Measurements from ENCODE around the gene ACBD5.
"Not testable (repeated sequence)": the region's sequence is repeated elsewhere in the genome, so short reads cannot be mapped to it uniquely, and the experiment has no call there.

Gene ACBD5

DNA sequence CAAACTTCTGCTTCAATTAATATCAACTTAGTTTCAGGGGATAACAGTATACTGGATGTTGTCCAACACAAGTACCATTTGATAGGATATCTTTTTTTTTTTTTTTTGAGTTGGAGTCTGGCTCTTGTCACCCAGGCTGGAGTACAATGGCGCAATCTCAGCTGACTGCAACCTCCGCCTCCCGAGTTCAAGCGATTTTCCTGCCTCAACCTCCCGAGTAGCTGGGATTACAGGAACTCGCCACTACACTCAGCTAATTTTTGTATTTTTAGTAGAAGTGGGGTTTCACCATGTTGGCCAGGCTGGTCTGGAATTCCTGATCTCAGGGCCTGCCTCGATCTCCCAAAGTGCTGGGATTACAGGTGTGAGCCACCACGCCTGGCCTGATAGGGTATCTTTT, 3.1 kb downstream of the ACBD5 start:
- not testable (repeated sequence) for DNase-seq

DNA sequence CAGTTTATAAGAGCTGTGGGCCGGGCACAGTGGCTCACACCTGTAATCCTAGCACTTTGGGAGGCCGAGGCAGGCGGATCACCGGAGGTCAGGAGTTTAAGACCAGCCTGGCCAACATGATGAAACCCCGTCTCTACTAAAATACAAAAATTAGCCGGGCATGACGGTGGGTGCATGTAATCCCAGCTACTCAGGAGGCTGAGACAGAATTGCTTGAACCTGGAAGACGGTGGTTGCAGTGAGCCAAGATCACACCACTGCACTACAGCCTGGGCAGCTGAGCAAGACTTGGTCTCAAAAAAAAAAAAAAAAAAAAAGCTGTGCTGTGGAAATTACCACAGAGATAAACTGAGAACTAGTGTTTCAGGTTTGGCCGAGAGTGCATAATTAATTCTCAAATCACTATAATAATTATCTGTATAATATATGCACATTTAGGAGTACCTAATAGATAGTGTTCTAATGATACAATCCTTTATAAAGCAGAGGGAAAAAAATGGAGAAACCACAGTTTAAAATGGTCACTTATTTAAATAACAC, 3.9 kb downstream of the ACBD5 start:
- not testable (repeated sequence) for DNase-seq

DNA sequence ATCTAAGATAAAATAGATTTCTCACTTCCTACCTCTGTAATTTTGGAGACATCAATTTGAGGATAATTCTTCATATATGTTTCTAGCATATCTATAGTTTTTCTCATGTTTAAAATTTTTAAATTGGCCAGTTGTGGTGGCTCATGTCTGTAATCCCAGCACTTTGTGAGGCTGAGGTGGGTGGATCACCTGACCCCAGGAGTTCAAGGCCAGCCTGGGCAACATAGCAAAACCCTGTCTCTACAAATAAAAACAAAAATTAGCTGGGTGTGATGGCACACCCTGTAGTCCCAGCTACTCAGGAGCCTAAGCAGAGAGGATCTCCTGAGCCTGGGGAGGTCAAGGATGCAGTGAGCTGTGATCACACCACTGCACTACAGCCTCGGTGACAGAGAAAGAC, 4.9 kb downstream of the ACBD5 start:
- DNase-seq: no peak

DNA sequence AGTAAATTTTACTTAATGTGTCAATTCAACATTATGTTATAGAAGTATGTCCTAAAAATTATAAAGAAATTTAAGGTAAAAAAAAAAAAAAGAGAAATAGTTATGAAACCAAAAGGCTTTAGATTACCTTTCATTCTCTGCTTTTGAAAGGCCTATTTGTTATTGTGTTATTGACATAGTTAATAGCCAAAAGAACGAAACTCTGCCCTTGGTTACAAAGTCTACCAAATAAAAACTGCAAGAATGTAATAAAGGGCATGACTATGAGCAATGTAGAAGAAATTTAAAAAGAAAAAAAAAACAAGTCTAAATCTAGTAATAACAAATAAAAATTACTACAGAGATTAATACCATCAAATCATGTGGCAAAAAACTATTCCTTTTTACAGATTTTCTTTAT, 10.6 kb downstream of the ACBD5 start:
- no peak for DNase-seq

DNA sequence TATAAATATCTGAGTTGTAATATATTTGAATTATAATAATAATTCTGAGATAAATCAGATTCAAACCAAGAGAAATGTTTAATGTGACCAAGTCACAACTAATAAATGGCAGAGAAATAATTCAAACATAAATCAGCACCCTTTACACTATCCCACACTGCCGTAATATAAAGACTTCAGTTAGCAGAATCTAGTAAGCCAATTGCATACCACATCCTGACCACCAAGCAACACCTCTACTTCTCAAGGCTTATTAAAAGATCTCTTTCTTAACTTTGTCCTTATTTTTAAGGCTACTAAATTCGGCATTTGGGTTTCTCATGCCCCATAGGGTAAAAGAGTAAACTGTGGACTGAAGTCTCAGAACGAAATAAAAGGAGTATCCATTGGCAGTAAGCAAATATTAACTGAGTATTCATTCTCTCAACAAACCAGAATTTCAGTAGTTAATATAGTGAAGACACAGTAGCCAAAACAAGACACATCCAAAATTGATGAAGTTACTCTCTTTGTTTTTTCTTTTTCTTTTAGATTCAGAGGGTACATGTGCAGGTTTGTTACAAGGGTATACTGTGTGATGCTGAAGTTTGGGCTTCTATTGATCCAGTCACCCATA, 14.8 kb downstream of the ACBD5 start:
- no peak for DNase-seq

DNA sequence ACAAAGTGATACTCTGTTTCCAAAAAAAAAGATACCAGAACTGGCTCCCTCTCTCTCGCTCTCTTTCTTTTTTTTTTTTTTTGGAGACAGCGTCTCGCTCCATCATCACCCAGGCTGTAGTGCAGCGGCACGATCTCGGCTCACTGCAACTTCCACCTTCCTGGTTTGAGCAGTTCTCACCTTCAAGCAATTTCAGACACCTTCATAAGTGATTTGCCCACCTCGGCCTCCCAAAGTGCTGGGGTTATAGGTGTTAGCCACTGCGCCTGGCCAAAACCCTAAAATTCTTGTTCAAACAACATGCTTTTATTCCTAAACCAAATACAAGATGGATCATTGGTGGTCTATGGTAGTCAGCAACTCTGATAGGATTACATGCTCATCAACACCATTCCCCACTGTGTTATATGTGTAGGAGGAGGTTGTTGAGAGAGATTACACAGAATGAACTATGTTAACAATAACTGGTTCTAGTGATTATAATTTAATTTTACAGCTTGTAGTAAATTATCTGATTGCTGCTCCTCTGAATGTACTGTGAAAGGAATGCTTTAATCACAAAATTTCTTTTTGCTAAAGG, 15.5 kb downstream of the ACBD5 start:
- DNase-seq: no peak

DNA sequence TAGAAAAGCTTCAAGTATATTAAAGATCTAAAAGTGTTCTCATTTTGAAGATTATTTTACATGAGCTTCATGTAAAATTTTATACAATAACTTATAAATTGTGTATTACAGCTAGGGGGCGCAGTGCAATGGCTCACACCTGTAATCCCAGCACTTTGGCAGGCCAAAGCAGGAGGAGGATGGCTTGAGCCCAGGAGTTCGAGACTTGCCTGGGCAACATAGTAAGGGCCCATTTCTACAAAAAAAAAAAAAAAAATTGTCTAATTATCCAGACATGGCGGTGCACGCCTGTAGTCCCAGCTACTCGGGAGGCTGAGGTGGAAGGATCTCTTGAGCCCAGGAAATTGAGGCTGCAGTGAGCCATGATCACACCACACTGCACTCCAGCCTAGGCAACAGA, 16.6 kb downstream of the ACBD5 start:
- DNase-seq: peak; percentile 76

DNA sequence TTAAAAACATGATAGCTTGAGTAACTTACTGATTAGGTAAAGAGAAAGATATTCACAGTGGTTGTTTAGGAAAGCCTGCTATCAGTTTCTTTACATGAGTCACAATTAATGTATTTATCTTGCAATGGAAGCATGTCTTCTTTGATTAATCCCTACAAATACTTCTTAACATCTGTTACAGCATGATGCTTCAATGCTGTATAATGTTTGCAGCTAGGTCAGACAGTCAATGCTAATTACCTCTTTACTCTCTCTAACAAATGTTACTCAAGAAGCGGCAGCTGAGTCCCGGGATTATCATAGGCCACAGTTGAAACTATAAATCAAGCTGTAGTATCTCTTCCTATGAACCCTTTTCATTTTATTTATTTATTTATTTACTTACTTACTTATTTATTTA, 33.2 kb downstream of the ACBD5 start:
- DNase-seq: no peak

DNA sequence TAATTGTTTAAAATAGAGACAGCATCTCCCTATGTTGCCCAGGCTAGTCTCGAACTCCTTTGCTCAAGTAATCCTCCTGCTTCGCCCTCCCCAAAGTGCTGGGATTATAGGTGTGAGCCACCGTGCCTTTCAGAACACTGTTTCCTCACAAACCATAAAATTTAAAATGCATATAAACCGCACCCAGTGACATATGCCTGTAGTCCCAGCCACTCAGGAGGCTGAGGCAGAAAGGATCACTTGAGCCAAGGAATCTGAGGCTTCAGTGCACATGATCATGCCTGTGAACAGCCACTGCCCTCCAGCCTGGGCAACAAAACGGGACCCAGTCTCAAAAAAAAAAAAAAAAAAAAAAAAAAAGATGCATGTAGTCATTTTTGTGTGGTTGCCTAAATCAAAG, 36.8 kb downstream of the ACBD5 start:
- DNase-seq: no peak

DNA sequence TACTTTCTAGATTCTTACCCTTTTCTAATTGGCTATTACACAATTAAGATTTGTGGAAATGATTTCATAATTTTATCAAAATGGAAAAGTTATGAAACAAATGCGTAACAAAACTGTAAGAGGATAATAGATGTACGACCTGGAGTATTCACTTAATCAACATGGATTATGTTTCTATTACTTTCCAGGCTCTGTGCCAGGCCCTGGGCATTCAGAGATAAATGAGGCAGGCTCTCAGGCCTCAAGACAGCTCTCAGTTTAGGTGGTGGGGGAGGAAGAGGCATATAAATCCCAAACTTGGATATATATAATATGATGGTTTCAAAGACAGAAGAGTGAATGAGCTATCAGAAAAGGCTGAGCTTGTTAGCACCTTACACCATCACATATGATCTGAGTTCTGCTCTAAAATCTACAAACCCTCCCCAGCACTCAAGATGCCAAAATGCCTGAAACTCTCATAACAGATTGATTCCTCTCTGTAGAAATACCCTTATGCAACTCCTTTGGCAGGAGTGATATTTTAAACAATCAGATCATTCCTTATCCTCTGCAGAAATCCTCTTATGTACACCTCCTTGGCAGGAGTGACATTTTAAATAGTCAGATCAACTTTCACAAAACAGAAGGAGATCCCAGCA, 42.5 kb downstream of the ACBD5 start:
- DNase-seq: no peak

DNA sequence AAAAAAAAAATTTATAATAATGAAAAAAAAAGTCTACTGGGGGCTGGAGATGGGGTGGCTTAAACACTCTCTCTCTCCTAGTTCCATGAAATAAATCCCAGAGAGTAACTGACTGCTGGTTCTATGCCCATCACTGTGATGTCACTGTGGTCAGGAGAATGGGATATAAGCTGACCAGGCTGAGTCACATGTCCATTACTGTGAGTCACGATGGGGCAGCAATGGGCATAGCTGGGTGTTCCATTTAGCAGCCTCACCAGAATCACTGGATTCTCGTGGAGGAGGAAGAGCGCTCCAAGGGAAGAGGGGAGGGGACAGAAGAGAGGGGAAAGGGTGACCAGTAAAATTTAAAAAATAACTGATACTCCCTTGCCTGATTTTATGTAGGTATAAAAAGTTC, 48.3 kb downstream of the ACBD5 start:
- DNase-seq: no peak

DNA sequence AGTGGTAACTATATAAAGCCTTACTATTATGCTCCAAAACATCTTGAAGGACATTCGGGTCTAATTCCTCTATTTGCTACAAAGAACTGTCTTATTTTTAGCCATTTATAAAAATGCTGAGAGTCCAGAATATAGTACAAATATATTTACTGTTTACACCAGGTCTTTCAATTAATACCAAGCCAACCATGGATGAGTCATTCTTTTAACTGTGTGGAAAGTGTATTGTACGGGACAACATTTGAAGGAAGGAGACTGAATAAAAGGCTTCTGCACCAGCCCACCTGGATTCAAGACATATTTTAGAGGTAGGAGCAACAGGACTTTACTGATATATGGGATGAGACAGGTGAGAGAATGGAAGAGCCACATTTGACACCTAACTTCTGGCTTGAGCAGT, 50.1 kb downstream of the ACBD5 start:
- no peak for DNase-seq

DNA sequence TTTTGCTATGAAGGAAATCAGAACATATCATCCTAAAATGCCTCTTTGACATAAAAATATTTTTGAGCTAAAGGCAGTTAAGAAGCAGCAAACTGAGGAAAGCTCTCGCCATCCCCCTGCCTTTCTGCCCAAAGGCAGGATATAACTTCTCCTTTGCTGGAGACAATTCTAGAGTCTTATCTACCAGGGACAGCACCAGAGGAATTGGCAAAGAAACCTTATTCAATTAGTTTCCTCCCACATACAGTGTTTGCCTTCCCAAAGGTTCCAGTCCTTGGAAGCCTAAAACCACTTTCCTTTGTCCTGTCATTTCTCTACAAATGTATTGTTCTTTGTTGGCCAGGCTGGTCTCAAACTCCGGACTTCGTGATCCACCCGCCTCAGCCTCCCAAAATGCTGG, 51.7 kb downstream of the ACBD5 start:
- DNase-seq: no peak

DNA sequence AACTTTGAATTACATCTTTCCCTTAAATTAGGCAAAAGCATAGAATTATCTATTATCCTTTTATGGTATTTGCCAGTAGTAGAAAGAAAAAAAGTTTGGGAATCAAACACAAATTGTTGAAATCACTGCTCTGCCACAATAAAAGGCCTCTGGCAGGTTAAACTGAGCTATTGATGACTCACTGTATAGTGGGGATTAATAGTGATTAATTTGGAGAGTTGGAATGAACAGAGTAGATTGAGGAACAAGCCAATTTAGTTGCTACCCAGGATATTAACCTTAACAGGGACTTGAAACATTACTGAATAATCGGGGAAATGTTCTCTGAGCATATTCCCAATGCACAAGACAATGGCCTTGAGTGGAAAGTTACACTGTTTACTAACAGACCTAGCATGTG, 52.3 kb downstream of the ACBD5 start:
- DNase-seq: no peak

DNA sequence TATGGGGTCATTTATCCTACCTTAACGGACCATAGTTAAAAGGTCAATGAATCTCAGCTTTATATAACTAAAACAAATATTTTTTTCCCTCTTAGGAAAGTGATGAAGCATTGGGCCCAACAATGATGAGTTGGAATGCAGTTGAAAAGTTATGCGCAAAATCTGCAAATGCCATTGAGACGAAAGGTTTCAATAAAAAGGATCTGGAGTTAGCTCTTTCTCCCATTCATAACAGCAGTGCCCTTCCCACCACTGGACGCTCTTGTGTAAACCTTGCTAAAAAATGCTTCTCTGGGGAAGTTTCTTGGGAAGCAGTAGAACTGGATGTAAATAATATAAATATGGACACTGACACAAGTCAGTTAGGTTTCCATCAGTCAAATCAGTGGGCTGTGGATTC, 70.7 kb downstream of the ACBD5 start:
- DNase-seq: no peak

DNA sequence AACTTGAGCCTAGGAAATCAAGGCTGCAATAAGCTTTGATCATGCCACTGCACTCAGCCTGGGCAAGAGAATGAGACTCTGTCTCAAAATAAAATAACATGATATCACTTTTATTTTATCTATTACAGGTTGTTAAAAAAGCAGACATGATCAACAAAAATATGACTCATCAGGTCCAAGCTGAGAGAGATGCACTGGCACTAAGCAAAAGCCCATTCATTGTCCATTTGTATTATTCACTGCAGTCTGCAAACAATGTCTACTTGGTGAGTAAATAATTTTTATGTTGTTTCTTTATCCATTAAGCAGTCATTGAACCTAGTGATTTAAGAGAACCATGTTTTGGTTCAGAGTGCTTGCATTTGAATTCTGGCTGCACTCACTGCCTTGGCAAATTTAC, 82.2 kb downstream of the ACBD5 start:
- DNase-seq: no peak

DNA sequence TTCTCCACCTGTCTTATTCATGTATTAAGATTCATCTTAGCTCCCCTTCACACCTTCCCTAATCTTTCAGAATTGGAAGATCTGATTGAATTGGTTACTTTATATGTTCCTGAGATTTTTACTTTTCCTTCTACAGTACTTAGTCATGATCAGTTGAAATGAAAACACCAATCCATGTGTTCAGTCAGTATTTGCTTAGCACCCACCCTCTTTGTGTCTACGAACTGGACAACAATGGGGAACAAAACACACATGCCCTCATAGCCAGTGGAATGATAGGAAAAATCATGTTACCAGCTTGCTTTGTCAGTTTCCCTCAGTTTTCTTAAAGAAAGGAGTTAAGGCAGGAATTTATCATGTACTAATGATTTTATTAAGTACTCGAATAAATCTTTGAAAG, 83.4 kb downstream of the ACBD5 start:
- DNase-seq: no peak

DNA sequence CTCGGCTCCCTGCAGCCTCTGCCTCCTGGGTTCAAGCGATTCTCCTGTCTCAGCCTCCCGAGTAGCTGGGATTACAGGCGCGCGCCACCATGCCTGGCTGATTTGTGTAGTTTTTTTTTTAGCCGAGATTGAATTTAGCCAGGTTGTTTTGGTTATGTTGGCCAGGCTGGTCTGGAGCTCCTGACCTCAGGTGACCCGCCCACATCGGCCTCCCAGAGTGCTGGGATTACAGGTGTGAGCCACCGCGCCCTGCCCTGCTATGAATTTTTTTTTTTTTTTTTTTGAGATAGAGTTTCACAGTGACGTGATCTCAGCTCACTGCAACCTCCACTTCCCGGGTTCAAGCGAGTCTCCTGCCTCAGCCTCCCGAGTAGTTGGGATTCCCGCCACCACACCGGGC, 84.0 kb downstream of the ACBD5 start:
- DNase-seq: not testable (repeated sequence)

DNA sequence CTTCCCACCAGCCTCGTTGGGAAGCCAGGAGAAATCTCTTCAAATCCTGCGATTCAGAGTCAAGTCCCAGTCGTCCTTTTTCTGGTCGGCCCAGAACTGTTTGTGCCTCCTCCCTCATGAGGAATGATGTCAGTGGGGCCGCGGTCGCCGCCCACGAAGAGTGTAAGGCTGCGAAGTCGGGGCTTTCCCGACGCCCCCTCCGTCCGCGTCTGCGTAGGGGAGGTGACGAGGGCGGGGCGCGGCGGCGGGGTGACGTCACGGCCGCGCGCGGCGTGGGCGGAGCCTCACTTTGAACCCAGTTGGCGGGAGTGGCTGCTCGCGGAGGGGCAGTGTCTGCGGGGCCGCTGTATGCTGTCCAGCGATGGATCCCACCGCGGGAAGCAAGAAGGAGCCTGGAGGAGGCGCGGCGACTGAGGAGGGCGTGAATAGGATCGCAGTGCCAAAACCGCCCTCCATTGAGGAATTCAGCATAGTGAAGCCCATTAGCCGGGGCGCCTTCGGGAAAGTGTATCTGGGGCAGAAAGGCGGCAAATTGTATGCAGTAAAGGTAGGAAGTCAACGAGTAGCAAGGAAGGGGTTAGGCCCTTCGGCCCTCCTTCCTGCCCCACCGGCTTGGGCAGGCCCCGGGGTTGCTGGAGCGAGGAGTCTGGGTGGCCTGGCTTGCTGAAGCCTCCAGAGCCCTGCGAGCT, 85.4 kb downstream of the ACBD5 start, which contains the start of gene MASTL:
Gene MASTL, plus strand, starts transcription at position 287 of the 689 bp plus-strand sequence. Its CDS starts 75 bp downstream, at position 362.
- peak; percentile 98 for DNase-seq

DNA sequence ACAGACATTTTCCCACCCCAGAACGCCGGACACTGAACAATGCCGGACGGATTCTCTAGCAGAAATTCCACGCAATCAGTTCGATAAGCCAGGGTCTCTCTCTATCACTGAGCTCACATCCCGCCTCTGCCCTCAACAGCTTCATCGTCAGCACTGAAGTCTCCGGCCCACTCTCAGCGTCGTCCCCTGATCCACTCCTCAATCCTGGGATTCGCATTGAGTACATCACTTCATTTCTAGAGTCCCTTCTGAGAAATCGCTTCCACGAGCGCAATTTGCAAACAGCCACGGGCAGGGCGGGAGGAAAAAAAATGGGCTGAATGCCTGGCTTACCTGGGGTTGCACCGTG, 86.8 kb downstream of the ACBD5 start:
- no peak for DNase-seq

DNA sequence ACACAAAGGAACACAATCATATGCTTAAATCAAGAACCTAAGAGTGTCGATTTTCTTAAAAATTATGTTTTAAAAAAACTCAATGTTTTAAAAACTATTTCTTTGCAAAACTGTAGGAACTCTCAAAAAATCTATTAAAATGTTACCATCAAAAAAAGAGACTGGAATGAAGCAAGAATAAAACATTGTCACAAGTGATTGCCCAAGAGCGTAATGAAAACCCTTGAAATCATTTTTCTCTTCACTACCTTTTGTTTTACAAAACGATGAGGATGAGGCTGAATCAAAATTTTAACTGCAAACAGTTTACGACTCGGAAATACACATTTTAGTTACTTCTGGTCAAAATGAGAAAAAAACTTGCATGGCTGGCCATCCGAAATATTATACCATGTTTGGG, 87.3 kb downstream of the ACBD5 start:
- no peak for DNase-seq

DNA sequence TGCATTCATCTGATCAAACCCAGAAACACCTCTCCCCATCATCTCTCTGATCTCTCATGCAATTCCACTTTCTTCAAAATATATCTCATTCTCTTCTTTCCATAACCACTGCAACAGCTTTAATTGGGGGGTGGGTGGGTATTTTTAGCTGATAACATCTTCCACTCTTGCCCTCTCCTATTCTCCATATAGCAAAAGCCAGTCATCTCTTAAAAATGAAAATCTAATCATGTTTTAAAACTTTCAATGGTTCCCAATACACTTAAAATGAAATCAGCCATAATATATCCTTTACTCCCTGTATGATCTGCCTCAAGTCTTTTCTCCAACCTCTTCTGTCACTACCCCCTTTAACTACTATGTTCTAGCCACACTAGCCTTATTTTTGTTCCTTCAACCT, 87.9 kb downstream of the ACBD5 start:
- DNase-seq: no peak

DNA sequence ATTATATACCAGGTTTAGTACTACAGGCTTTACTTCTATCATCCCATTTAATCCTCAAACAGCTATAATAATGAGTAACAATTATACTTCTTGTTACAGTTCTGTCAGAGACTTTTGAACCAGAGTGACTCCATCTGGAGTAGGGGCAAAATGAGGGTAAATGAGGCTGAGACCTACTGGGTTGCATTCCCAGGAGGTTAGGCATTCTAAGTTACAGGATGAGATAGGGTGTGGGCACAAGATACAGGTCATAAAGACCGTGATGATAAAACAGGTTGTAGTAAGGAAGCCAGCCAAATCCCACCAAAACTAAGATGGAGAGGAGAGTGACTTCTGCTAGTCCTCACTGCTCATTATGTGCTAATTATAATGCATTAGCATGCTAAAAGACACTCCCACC, 90.3 kb downstream of the ACBD5 start:
- no peak for DNase-seq

DNA sequence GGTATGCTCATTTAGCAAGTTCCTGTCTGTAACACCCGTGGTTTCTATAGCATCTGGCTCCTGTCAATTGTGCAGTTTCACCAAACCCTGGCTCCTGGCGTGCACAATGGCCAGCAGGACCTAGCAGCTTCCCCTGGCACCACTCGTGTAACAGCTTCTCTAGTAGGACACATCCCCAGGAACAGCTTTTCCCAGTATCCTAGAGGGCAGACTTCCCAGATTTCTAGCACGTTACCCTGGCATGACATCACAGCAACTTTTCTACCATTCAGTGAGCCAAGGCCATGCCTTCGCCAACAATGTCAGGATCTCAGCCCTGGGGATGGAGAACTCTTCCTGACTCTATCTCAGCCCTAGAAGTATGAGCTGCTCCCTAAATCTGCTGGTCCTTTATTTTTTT, 92.9 kb downstream of the ACBD5 start:
- no peak for DNase-seq
